SK-N-DZ (cell line): ENCODE results near the gene EPPIN.

Experiments
- small RNA-seq, 2 experiments: library from RNA; depleted of rRNA; stranded (forward); fragments of <200 nt; gene quantifications; one replicate each; pipeline ENCODE3, GENCODE V24; 2014

The EPPIN gene

Small RNA genes lying within 50 kb of the gene (small RNA-seq; reads per million reads assigned to genes)
- gene AL031663.1 (0 reads per million in 2 experiments), gene HSPD1P21 (0 reads per million in 2 experiments), gene RNA5SP485 (0 to 0.03 reads per million in 2 experiments)
